Measurements from ENCODE around the gene RNASEH2B. TPM values are rescaled to one million over a fixed set of nuclear protein-coding genes. Genes with fewer than 3 reads are reported as not detected.

RNASEH2B gene
- total RNA-seq, 2 donors from 2014 or later = 37.2 to 79.7 TPM

- DNase-seq (ENCODE audit: low spot score) = no peak
- H3K36me3 ChIP-seq = no peaks in the 10 kb centered on the region
- no peaks in the 10 kb centered on the region for H3K9me3 ChIP-seq
- peaks cover 9 to 20% of the 10 kb centered on the region in 2 donors for H3K4me1 ChIP-seq (ENCODE audit: control insufficient read depth in 1 of 2, low read depth in 2 of 2)
- no peak overlapping the region for H3K4me3 ChIP-seq
- H3K27ac ChIP-seq = no peak overlapping the region
- no peak for ATAC-seq (ENCODE audit: insufficient number of reproducible peaks, low FRiP score, low read depth)
- no peaks in the 10 kb centered on the region for H3K27me3 ChIP-seq (replicated peaks; ENCODE audit: insufficient read depth)
- TF ChIP-seq CTCF (IDR thresholded peaks at IDR 0.05) = no peak
Observed at GRCh38 chr13:51001335-51001734, 91.7 kb downstream of the RNASEH2B start.

- no peak for TF ChIP-seq CTCF (IDR thresholded peaks at IDR 0.05)
- DNase-seq (ENCODE audit: low spot score) (no peak), ATAC-seq (ENCODE audit: insufficient number of reproducible peaks, low FRiP score, low read depth) (no peak)
- Histone ChIP-seq H3K36me3 (no peaks in the 10 kb centered on the region), H3K4me3 (no peak overlapping the region), H3K27ac (no peak overlapping the region), H3K4me1 (ENCODE audit: control insufficient read depth in 1 of 2, low read depth in 2 of 2) (peaks cover 16 to 31% of the 10 kb centered on the region in 2 donors), H3K9me3 (no peaks in the 10 kb centered on the region), H3K27me3 (replicated peaks; ENCODE audit: insufficient read depth) (no peaks in the 10 kb centered on the region)
Observed at GRCh38 chr13:51002736-51003135, 93.1 kb downstream of the RNASEH2B start.

DNA sequence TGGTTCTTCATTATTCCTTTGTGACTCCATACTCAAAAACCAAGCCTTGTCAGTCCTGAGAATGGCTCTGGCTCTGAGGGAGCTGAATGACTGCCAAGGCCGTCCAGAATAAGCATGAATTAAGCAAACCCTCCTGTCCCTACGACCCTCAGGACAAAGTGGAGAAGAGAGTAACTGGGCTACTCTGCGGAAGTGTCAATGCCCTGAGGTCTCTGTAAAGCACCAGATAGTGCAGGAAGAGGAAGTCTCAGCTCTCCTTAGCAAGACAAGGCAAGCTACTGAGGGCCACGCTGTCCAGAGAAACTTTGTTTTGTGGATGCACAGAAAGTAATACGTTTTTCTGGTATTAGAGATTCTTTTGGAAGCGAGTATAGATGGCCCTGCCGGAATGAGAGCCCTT lies 94.1 kb downstream of the RNASEH2B start:
- no peaks in the 10 kb centered on the region for H3K9me3 ChIP-seq
- H3K4me1 ChIP-seq (ENCODE audit: control insufficient read depth in 1 of 2, low read depth in 2 of 2) = peaks cover 16 to 31% of the 10 kb centered on the region in 2 donors
- ATAC-seq (ENCODE audit: insufficient number of reproducible peaks, low FRiP score, low read depth) (no peak), DNase-seq (ENCODE audit: low spot score) (no peak)
- no peaks in the 10 kb centered on the region for H3K36me3 ChIP-seq
- no peak overlapping the region for H3K4me3 ChIP-seq
- H3K27me3 ChIP-seq (replicated peaks; ENCODE audit: insufficient read depth) = no peaks in the 10 kb centered on the region
- TF ChIP-seq CTCF (IDR thresholded peaks at IDR 0.05) = no peak
- H3K27ac ChIP-seq = no peak overlapping the region

DNA sequence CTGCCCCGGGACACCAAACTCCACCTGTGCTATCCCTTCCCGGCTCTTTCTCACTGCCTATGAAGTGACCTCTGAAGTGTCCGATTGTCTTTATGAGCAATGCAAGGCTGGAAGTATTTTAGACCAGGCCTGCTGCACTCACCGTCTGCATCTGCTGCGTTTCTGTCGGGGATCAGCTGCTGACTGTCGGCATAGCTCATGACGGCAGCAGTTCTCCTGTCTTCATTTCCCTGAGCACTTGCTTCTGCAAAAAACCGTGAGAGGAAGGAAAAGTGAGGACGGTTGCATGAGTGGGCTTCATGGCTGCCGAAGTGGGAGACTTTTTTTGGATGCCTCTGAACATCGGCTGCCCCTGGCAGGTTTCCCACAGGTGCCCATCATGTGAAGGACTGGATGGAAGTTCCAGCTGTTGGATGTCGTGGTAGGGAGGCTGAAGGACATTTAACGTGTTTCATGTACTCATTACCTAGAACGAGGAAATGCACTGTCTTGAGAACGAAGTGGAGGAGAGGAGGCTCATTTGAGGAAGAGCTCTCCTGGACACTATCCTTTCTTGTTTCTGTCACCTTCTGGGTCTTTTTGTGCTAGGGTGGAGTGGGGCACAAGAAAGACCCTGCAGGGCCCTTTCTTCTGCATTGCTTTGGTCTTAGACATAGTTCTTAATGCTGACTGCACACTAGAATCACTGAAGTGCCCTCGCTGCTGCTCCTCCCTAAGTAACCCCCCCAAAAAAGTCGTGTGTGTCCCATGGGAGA lies 94.7 kb downstream of the RNASEH2B start:
- no peak overlapping the region for H3K27ac ChIP-seq
- H3K4me3 ChIP-seq = no peak overlapping the region
- no peak for TF ChIP-seq CTCF (IDR thresholded peaks at IDR 0.05)
- no peaks in the 10 kb centered on the region for H3K9me3 ChIP-seq
- peaks cover 16 to 31% of the 10 kb centered on the region in 2 donors for H3K4me1 ChIP-seq (ENCODE audit: control insufficient read depth in 1 of 2, low read depth in 2 of 2)
- no peaks in the 10 kb centered on the region for H3K36me3 ChIP-seq
- ATAC-seq (ENCODE audit: insufficient number of reproducible peaks, low FRiP score, low read depth) (no peak), DNase-seq (ENCODE audit: low spot score) (no peak)
- H3K27me3 ChIP-seq (replicated peaks; ENCODE audit: insufficient read depth) = no peaks in the 10 kb centered on the region

GRCh38 chr13:51004918-51005460 lies 95.4 kb downstream of the RNASEH2B start:
- Histone ChIP-seq H3K36me3 (no peaks in the 10 kb centered on the region), H3K27ac (peak overlapping the region in 1 of 2 donors; percentile 79), H3K4me1 (ENCODE audit: control insufficient read depth in 1 of 2, low read depth in 2 of 2) (peaks cover 16 to 31% of the 10 kb centered on the region in 2 donors), H3K27me3 (replicated peaks; ENCODE audit: insufficient read depth) (no peaks in the 10 kb centered on the region), H3K4me3 (no peak overlapping the region), H3K9me3 (no peaks in the 10 kb centered on the region)
- DNase-seq (ENCODE audit: low spot score) (no peak), ATAC-seq (ENCODE audit: insufficient number of reproducible peaks, low FRiP score, low read depth) (no peak)
- TF ChIP-seq CTCF (IDR thresholded peaks at IDR 0.05) = no peak

Measured in thoracic aorta (tissue), 2 donors.